Measurements from ENCODE around the gene CACNA1G.

The CACNA1G gene

DNA sequence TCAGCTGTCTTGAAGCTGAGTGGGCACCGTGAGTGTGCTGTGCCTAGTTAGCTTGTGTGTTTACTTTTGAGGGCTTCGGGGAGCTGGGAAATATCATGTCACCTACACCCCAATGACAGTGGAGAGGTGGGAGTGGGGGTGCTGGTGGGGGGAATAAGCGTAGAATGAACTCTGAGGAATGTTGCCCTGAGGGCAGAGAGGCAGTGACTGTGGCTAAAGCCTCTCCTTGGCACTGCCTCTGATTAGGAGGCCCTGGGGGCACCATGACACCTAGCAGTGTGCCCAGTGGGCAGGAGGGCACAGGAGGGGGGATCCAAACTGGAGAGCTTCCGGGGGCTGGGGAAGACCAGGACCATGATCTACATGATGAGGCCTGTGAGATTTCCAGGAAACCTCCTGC, 24.8 kb downstream of the CACNA1G start:
- Histone ChIP-seq H3K27me3 (peaks cover 21% of the 10 kb centered on the region), H3K4me3 (ENCODE audit: low read depth in 1 of 2, low read length in 1 of 2) (no peak overlapping the region), H3K9me3 (no peaks in the 10 kb centered on the region), H3K4me1 (ENCODE audit: control insufficient read depth in 1 of 2, insufficient read depth in 1 of 2, low read depth in 1 of 2, low read length in 1 of 2) (no peaks in the 10 kb centered on the region), H3K27ac (no peak overlapping the region), H3K36me3 (no peaks in the 10 kb centered on the region)
- TF ChIP-seq, protein P1, sequence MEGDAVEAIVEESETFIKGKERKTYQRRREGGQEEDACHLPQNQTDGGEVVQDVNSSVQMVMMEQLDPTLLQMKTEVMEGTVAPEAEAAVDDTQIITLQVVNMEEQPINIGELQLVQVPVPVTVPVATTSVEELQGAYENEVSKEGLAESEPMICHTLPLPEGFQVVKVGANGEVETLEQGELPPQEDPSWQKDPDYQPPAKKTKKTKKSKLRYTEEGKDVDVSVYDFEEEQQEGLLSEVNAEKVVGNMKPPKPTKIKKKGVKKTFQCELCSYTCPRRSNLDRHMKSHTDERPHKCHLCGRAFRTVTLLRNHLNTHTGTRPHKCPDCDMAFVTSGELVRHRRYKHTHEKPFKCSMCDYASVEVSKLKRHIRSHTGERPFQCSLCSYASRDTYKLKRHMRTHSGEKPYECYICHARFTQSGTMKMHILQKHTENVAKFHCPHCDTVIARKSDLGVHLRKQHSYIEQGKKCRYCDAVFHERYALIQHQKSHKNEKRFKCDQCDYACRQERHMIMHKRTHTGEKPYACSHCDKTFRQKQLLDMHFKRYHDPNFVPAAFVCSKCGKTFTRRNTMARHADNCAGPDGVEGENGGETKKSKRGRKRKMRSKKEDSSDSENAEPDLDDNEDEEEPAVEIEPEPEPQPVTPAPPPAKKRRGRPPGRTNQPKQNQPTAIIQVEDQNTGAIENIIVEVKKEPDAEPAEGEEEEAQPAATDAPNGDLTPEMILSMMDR (IDR thresholded peaks at IDR 0.05) = no peak

DNA sequence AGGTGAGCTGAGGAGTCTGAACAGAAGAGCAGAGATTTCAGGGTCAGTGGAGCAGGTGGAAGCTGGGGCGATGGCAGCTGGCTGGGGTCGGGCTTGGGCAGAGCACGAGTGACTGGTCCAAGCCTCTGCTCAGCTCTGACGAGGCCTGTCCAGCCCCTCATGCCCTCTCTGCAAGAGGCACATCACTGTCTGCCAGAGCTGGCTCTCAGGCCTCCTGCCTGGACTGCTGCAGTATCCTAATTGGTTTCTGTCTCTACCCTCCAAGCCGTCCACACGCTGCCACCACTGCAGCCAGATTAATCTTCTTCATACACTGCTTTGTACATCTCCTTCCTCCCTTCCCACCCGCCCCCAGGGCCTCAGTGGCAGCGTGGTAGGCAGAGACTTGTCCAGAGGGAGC, 25.4 kb downstream of the CACNA1G start:
- H3K4me3 ChIP-seq (ENCODE audit: low read depth in 1 of 2, low read length in 1 of 2) = no peak overlapping the region
- TF ChIP-seq, protein P1 (IDR thresholded peaks at IDR 0.05) = no peak
- no peak overlapping the region for H3K27ac ChIP-seq
- H3K36me3 ChIP-seq = no peaks in the 10 kb centered on the region
- H3K9me3 ChIP-seq = no peaks in the 10 kb centered on the region
- H3K4me1 ChIP-seq (ENCODE audit: control insufficient read depth in 1 of 2, insufficient read depth in 1 of 2, low read depth in 1 of 2, low read length in 1 of 2) = no peaks in the 10 kb centered on the region
- peaks cover 21% of the 10 kb centered on the region for H3K27me3 ChIP-seq

DNA sequence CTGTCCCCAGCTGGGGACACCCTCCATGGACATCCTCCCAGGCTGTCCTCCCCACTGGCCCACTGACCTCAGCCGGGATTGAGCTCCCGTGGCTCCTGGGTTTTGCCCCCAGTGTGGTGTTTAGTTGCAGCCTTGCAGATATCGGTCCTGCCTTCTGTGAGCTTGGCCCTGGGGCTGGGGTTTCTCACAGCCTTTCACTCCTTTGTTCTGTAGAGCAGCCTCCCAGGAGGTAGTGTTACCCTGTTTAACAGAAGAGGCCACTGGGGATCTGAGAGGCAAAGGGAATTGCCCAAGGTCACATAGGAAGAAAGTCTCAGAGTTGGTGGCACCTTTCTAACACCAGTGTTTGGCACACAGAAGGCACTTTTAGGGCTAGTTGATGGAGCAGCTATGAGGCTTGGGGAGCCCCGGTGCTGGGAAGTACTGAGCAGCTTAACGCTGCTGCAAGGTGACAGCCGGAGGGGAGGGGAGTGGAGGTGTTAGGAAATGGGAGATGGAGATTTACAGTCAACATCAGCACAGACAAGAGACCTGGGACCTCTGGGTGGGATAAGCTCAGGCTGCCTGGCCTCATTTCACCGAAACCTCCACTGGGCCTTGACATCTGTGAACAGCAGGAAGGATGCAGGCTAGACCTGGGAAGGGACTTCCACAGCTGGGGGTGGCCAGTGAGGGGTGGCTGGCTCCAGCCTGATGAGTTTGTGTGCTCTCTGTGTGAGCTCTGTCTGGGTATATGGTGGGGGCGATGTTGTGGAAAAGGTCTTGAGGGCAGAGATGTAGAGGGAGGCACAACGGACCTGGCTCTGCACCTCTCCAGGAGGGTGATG, 26.1 kb downstream of the CACNA1G start:
- no peaks in the 10 kb centered on the region for H3K4me1 ChIP-seq (ENCODE audit: control insufficient read depth in 1 of 2, insufficient read depth in 1 of 2, low read depth in 1 of 2, low read length in 1 of 2)
- no peak overlapping the region for H3K27ac ChIP-seq
- H3K36me3 ChIP-seq = no peaks in the 10 kb centered on the region
- no peaks in the 10 kb centered on the region for H3K9me3 ChIP-seq
- peaks cover 21% of the 10 kb centered on the region for H3K27me3 ChIP-seq
- H3K4me3 ChIP-seq (ENCODE audit: low read depth in 1 of 2, low read length in 1 of 2) = no peak overlapping the region
- TF ChIP-seq, protein P1 (IDR thresholded peaks at IDR 0.05) = no peak

DNA sequence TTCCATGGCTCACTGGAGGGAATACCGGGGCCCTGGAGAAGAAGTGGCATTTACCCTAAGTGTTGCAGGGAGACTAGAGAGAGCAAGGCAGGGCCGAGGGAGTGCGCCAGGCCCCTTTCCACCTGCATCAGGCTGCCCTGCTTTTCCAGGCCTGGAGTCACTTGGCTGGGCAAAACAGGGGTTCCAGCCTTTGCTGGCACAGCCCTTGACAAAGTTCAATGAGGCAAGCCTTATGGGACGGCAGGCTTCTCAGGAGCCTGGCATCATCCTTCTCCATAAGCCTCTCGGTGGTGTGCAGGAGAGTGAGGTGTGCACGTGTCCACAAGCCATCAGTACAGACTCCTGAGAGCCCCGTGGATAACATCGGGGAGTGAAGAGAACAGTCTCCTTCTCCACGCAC, 27.1 kb downstream of the CACNA1G start:
- no peaks in the 10 kb centered on the region for H3K9me3 ChIP-seq
- H3K27ac ChIP-seq = no peak overlapping the region
- no peaks in the 10 kb centered on the region for H3K36me3 ChIP-seq
- no peak overlapping the region for H3K4me3 ChIP-seq (ENCODE audit: low read depth in 1 of 2, low read length in 1 of 2)
- TF ChIP-seq, protein P1 (IDR thresholded peaks at IDR 0.05) = no peak
- H3K27me3 ChIP-seq = peaks cover 14% of the 10 kb centered on the region
- no peaks in the 10 kb centered on the region for H3K4me1 ChIP-seq (ENCODE audit: control insufficient read depth in 1 of 2, insufficient read depth in 1 of 2, low read depth in 1 of 2, low read length in 1 of 2)

DNA sequence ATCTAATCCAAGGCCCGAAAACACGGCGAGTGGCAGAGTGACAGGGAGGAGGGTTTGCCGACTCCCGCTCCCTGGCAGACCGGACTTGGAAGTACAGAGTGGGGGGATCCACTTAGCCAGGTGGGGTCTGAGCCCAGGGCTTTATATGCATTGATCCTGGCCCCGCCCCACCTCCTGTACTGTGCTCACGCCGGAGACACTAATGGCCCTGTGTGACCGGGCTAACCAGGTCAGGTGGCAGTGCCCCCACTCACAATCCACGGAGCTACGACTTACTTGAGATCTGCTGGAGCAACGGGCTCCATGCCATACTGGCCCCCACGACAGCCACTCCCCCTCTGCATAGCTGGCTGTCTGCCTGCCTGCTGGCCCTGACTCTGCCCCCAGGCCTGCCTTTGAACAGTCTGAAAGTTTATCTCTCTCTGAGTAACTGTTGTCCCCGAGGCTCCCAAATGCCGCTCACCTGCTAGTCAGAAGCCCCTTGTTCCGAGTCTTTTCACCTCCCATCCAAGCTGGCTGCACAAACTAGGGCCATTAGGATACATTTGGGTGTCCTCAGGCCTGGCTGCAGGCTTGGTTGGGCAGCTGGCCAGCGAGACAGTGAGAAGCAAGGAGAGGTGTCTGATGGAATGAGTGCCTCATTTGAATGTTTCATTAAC, 28.0 kb downstream of the CACNA1G start:
- Histone ChIP-seq H3K36me3 (no peaks in the 10 kb centered on the region), H3K4me3 (ENCODE audit: low read depth in 1 of 2, low read length in 1 of 2) (no peak overlapping the region), H3K27me3 (peaks cover 8% of the 10 kb centered on the region), H3K9me3 (no peaks in the 10 kb centered on the region), H3K4me1 (ENCODE audit: control insufficient read depth in 1 of 2, insufficient read depth in 1 of 2, low read depth in 1 of 2, low read length in 1 of 2) (no peaks in the 10 kb centered on the region), H3K27ac (no peak overlapping the region)
- TF ChIP-seq, protein P1 (IDR thresholded peaks at IDR 0.05) = no peak

Measured in neutrophil (primary cell).